Heart right ventricle (tissue), 16 donors: ENCODE results near the gene ATP5ME. TPM values are rescaled to one million over a fixed set of nuclear protein-coding genes. Genes with fewer than 3 reads are reported as not detected.
"Not testable (repeated sequence)": the region's sequence is repeated elsewhere in the genome, so short reads cannot be mapped to it uniquely, and the experiment has no call there.

Experiments used
- ATAC-seq, 8 donors: fragments of 200-7000 bp; cut with Tn5 transposase; one replicate each; pipeline ENCODE4 v1.9.1; 2020; ENCODE audit warnings: mild to moderate bottlenecking in 8 of 8, moderate library complexity in 8 of 8, moderate number of reproducible peaks in 1 of 8
- DNase-seq, 2 donors: peaks; one replicate each; pipeline ENCODE4 v3.0.0-alpha.2; 2020
- H3K27ac ChIP-seq, 10 donors: fragments of 200-600 bp; sonication (generic) in 2 of 10; one replicate each; pipeline versions ENCODE4 v1.5.0 to v1.8.0; 2020 to 2022; ENCODE audit warnings: mild to moderate bottlenecking in 3 of 10
- H3K27me3 ChIP-seq, 7 donors: fragments of 200-600 bp; one replicate each; pipeline ENCODE4 v1.8.0; 2021 to 2022; ENCODE audit warnings: mild to moderate bottlenecking in 2 of 7
- H3K36me3 ChIP-seq, 9 donors: fragments of 200-600 bp; sonication (generic) in 1 of 9; one replicate each; pipeline versions ENCODE4 v1.5.0 to v1.8.0; 2020 to 2022; ENCODE audit warnings: mild to moderate bottlenecking in 2 of 9
- H3K4me1 ChIP-seq, 9 donors: fragments of 200-600 bp; sonication (generic) in 1 of 9; one replicate each; pipeline versions ENCODE4 v1.5.0 to v1.8.0; 2020 to 2022; ENCODE audit warnings: mild to moderate bottlenecking in 4 of 9
- H3K4me3 ChIP-seq, 10 donors: fragments of 200-600 bp; sonication (generic) in 2 of 10; one replicate each; pipeline versions ENCODE4 v1.5.0 to v1.8.0; 2020 to 2022; ENCODE audit warnings: mild to moderate bottlenecking in 7 of 10, moderate library complexity in 2 of 10
- H3K9me3 ChIP-seq, 11 donors: fragments of 200-600 bp in 10 of 11; sonication (generic) in 2 of 11; one replicate each; pipeline versions ENCODE4 v1.5.0 to v1.8.0; 2013 to 2022; ENCODE audit warnings: mild to moderate bottlenecking in 2 of 11, control low read depth in 1 of 11, moderate library complexity in 1 of 11
- WGBS, 2 donors: extraction: QIAGEN DNeasy Blood & Tissue Kit; methylation state at CpG; one replicate each; pipeline ENCODE4 v1.1.7; 2013; ENCODE audit warnings: inconsistent platforms in 1 of 2; 5-methylcytosine and 5-hydroxymethylcytosine counted together
- intact Hi-C, 10 donors: fragments of 100-400 bp; cut with DNase I; formaldehyde crosslinking; loops; one replicate each; pipeline versions ENCODE4 v1.11.1 to v1.14.2; 2022
- polyA plus RNA-seq, 2 donors: library from polyadenylated mRNA; stranded (reverse); fragments of 200-250 nt; gene quantifications; one replicate each; pipeline ENCODE4 v1.2.3, GENCODE V29; 2013
- total RNA-seq, 10 donors: library from RNA; stranded (reverse); fragmentation: NEBNext Ultra II Directional in 3 of 10; extraction: Animal tissue kit (Norgen Biotek cat#: 25700) in 3 of 10; gene quantifications; one replicate each; pipeline versions ENCODE4 v1.2.1 to v1.2.4, GENCODE V29; 2021 to 2023
- TF ChIP-seq, protein P1 (sequence below), 9 donors: fragments of 200-600 bp; sonication (generic) in 2 of 9; IDR thresholded peaks; one replicate each; pipeline versions ENCODE4 v1.5.0 to v1.8.0; 2021 to 2022; ENCODE audit warnings: antibody characterized with exemption in 9 of 9, mild to moderate bottlenecking in 5 of 9, moderate library complexity in 1 of 9
- donor health status: Arrhythmogenic right ventricular cardiomyopathy.
- donor health status: ischemic (EF 13 %, LVEDD 7.1; RV severe dilation, severe dysfunction).
- donor health status: healthy with polysubstance abuse.
- donor health status: DM: no; HTN: yes; CAD: no.
- donor health status: DM: no; HTN: no; CAD: no.
- donor health status: ischemic (EF 25% LVEDD 6.9; RV normal size, moderate dysfunction).
- donor health status: ischemic (EF 25% LVEDD 5.7; RV mildly dilated, moderate dysfunction).
- donor health status: healthy.
- donor health status: DM: yes; HTN: yes; CAD: no.
- donor health status: Ischemic cardiomyopathy.
- donor health status: ischemic (EF 35%, LVEDD 5.7; RV mildly dilated, moderate dysfunction).
- donor health status: nonischemic (EF 11% LVEDD 7.7; RV severe dilation, severe dysfunction).
- donor health status: DM: yes; HTN: yes; CAD: no.
- donor health status: PGD.
- donor health status: ischemic (EF 29% LVEDD 5.4; RV normal size, mild dysfunction).
- donor health status: nonischemic (EF 23%, LVEDD 6.1; RV moderate dilation, normal function).

Gene ATP5ME
- total and polyA plus RNA-seq, 12 donors: 651 to 4,239 (median 1,012) TPM

GRCh38 chr4:673349-674091 lies 556 bp downstream of the ATP5ME start:
- Histone ChIP-seq H3K4me3 (peak overlapping the region; percentile 70 to 100 (median 89)), H3K4me1 (peaks cover 5 to 33% (median 26%) of the 10 kb centered on the region in 9 donors), H3K27me3 (no peaks in the 10 kb centered on the region), H3K9me3 (no peaks in the 10 kb centered on the region), H3K27ac (peak overlapping the region; percentile 45 to 99 (median 95)), H3K36me3 (peaks cover 0 to 32% (median 17%) of the 10 kb centered on the region in 9 donors)
- TF ChIP-seq, protein P1, sequence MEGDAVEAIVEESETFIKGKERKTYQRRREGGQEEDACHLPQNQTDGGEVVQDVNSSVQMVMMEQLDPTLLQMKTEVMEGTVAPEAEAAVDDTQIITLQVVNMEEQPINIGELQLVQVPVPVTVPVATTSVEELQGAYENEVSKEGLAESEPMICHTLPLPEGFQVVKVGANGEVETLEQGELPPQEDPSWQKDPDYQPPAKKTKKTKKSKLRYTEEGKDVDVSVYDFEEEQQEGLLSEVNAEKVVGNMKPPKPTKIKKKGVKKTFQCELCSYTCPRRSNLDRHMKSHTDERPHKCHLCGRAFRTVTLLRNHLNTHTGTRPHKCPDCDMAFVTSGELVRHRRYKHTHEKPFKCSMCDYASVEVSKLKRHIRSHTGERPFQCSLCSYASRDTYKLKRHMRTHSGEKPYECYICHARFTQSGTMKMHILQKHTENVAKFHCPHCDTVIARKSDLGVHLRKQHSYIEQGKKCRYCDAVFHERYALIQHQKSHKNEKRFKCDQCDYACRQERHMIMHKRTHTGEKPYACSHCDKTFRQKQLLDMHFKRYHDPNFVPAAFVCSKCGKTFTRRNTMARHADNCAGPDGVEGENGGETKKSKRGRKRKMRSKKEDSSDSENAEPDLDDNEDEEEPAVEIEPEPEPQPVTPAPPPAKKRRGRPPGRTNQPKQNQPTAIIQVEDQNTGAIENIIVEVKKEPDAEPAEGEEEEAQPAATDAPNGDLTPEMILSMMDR (IDR thresholded peaks at IDR 0.05): no peak
- DNase-seq (peak; percentile 47 to 68), ATAC-seq (peak; percentile 6 to 36 (median 20))
- 8 to 9% methylated on average over 42 to 54 of the region's 55 CpGs for WGBS, 2 donors
- intact Hi-C loops: no loop called here

DNA sequence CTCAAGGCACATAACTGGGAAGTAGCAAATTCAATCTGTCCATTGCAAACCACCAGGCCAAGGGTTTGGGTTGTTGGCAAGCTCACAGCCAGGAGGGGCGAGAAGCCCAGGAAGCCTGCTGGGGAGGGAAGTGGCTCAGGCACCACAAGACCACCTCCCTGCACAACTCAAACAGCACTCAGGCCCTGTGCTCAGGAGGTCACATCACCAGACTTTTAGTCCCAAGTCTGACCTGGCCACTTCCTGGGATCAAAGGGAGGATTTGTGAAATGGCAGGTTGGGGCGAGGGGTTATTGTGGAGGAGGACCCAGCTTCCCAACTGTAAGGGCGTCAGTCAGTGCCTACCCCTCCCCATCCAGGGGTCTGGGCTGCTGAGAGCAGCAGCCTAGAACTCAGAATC lies 2.3 kb downstream of the ATP5ME start:
- no peak overlapping the region for H3K27ac ChIP-seq
- H3K36me3 ChIP-seq: peaks cover 0 to 32% (median 17%) of the 10 kb centered on the region in 9 donors
- TF ChIP-seq, protein P1 (IDR thresholded peaks at IDR 0.05): no peak
- intact Hi-C loops: no loop called here
- WGBS, 2 donors: 94 to 96% methylated on average over 3 of the region's 3 CpGs
- ATAC-seq: no peak
- no peak overlapping the region for H3K4me3 ChIP-seq
- H3K9me3 ChIP-seq: no peaks in the 10 kb centered on the region
- peaks cover 5 to 31% (median 26%) of the 10 kb centered on the region in 9 donors for H3K4me1 ChIP-seq
- no peak for DNase-seq
- no peaks in the 10 kb centered on the region for H3K27me3 ChIP-seq

- 95% methylated on average over 11 of the region's 11 CpGs for WGBS, 2 donors
- ATAC-seq, H3K27ac ChIP-seq, DNase-seq, H3K4me3 ChIP-seq, H3K9me3 ChIP-seq, H3K27me3 ChIP-seq, intact Hi-C loops: not testable (repeated sequence)
- H3K4me1 ChIP-seq: peaks cover 5 to 18% (median 14%) of the 10 kb centered on the region in 9 donors
- peaks cover 0 to 32% (median 17%) of the 10 kb centered on the region in 9 donors for H3K36me3 ChIP-seq
These were observed 4.1 kb downstream of the ATP5ME start for GRCh38 chr4:669806-670559.

DNA sequence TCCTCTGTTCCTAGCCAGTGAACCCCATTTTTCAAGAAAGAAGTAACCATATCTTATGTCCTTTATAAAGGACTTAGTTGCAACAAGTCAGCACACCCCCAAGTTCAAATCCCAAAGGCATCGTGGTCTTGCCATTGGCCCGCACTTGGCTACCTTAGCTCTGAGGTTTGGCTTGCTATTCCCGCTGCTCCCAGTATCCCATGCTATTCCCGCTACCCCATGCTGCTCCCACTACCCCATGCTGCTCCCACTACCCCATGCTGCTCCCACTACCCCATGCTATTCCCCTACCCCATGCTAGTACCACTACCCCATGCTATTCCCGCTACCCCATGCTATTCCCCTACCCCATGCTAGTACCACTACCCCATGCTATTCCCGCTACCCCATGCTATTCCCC lies 5.9 kb downstream of the ATP5ME start:
- ATAC-seq, H3K9me3 ChIP-seq, intact Hi-C loops, H3K4me3 ChIP-seq, H3K27ac ChIP-seq, DNase-seq: not testable (repeated sequence)
- Histone ChIP-seq H3K27me3 (peaks cover 0 to 13% (median 2%) of the 10 kb centered on the region in 7 donors), H3K4me1 (peaks cover 3 to 22% (median 15%) of the 10 kb centered on the region in 9 donors), H3K36me3 (peaks cover 0 to 32% (median 17%) of the 10 kb centered on the region in 9 donors)
- 89 to 97% methylated on average over 6 of the region's 6 CpGs for WGBS, 2 donors

GRCh38 chr4:667545-667925 lies 6.5 kb downstream of the ATP5ME start:
- TF ChIP-seq, protein P1 (IDR thresholded peaks at IDR 0.05): no peak
- Histone ChIP-seq H3K27ac (no peak overlapping the region), H3K4me1 (peaks cover 0 to 19% (median 9%) of the 10 kb centered on the region in 9 donors), H3K9me3 (no peaks in the 10 kb centered on the region), H3K27me3 (peaks cover 0 to 17% (median 2%) of the 10 kb centered on the region in 7 donors), H3K4me3 (no peak overlapping the region), H3K36me3 (peaks cover 0 to 26% (median 16%) of the 10 kb centered on the region in 9 donors)
- DNase-seq (no peak), ATAC-seq (peak in 1 of 8 donors; percentile 12)
- WGBS, 2 donors: 57 to 64% methylated on average over 10 of the region's 10 CpGs
- intact Hi-C loops: no loop called here
